Sigmoid colon (tissue), 4 donors: ENCODE data around the gene MBOAT7.

ENCODE experiments used
- EP300 ChIP-seq, 4 donors: sonication (generic); formaldehyde crosslinking; IDR thresholded peaks; one replicate each; pipeline ENCODE4 v1.6.1; 2017; ENCODE audit warnings: antibody characterized with exemption in 4 of 4
- TF ChIP-seq, protein P1 (sequence below), 4 experiments: fragments of 450-650 bp in 3 of 4; fragments of 200-600 bp in 1 of 4; IDR thresholded peaks; one replicate each; pipeline ENCODE4 v1.5.1; 2016 to 2019; ENCODE audit warnings: antibody characterized with exemption in 4 of 4, mild to moderate bottlenecking in 3 of 4, moderate library complexity in 2 of 4

DNA sequence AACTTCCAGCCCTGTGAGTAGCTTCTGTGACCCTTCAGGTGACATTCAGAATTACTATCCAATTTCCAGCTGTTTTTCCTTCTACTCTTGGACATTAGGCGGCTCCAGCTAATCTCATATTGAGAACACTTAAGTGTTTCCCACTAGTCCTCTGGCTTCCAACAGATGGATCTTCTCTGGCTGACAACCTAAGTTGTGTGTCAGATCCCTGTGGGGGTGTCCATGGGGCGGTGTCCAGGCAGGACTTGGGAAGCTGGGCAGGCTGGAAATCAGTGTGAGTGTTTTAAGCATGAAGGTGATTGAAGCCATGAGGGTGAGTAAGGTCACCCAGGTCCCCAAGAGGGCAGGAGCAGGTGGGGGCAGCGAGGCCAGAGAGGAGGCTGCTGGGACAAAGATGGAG lies 41.7 kb downstream of the MBOAT7 start:
- TF ChIP-seq, protein P1, sequence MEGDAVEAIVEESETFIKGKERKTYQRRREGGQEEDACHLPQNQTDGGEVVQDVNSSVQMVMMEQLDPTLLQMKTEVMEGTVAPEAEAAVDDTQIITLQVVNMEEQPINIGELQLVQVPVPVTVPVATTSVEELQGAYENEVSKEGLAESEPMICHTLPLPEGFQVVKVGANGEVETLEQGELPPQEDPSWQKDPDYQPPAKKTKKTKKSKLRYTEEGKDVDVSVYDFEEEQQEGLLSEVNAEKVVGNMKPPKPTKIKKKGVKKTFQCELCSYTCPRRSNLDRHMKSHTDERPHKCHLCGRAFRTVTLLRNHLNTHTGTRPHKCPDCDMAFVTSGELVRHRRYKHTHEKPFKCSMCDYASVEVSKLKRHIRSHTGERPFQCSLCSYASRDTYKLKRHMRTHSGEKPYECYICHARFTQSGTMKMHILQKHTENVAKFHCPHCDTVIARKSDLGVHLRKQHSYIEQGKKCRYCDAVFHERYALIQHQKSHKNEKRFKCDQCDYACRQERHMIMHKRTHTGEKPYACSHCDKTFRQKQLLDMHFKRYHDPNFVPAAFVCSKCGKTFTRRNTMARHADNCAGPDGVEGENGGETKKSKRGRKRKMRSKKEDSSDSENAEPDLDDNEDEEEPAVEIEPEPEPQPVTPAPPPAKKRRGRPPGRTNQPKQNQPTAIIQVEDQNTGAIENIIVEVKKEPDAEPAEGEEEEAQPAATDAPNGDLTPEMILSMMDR (IDR thresholded peaks at IDR 0.05) = no peak
- TF ChIP-seq EP300 (IDR thresholded peaks at IDR 0.05) = no peak
